Neural cell (in vitro differentiated cells): ENCODE data around the gene RNF157.

Source experiments
- CTCF ChIP-seq: fragments of 450-650 bp; IDR thresholded peaks from 2 replicates; pipeline ENCODE4 v1.5.1; 2014; ENCODE audit warnings: antibody characterized with exemption, mild to moderate bottlenecking, moderate library complexity; ENCODE audit not compliant: poor library complexity, severe bottlenecking
- EP300 ChIP-seq: fragments of 450-650 bp; conservative IDR thresholded peaks from 2 replicates; pipeline ENCODE4 v1.6.1; 2014; ENCODE audit warnings: antibody characterized with exemption, mild to moderate bottlenecking, moderate library complexity; ENCODE audit not compliant: poor library complexity, severe bottlenecking
- RAD21 ChIP-seq: fragments of 450-650 bp; conservative IDR thresholded peaks from 2 replicates; pipeline ENCODE4 v1.6.1; 2014; ENCODE audit warnings: antibody characterized with exemption, mild to moderate bottlenecking, moderate library complexity
- REST ChIP-seq: IDR thresholded peaks from 2 replicates; pipeline ENCODE4 v1.6.1; 2012; ENCODE audit warnings: borderline replicate concordance

- TF ChIP-seq REST (no peak), CTCF (no peak), EP300 (no peak), RAD21 (no peak)
These were observed 21.3 kb upstream of the RNF157 start for GRCh38 chr17:76261421-76262215.
